ENCODE measurements around the gene MGLL.

Gene MGLL

DNA sequence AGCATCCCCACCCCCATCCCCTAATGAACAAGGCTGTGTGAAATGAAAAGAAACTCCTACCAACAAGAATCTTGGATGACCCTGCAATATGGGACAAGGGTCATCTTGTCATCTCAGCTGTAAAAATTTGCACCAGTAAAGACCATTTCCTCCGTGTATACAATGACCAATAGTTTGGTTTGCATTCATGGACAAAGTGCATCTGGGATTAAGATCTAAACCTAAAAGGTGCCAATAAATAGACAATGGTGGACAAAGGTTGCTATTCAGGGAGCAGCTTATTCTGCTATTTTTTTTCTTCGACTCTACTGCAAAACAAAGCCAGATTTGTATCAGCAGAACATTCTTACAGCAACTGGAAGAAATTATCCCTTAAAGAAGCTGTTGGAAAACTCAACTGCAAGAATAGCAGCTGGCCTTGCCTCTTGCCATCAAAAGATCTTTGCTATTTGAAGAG lies 8.0 kb downstream of the MGLL start:
- DNase-seq (ENCODE audit: low read depth in 3 of 3): no peak

DNA sequence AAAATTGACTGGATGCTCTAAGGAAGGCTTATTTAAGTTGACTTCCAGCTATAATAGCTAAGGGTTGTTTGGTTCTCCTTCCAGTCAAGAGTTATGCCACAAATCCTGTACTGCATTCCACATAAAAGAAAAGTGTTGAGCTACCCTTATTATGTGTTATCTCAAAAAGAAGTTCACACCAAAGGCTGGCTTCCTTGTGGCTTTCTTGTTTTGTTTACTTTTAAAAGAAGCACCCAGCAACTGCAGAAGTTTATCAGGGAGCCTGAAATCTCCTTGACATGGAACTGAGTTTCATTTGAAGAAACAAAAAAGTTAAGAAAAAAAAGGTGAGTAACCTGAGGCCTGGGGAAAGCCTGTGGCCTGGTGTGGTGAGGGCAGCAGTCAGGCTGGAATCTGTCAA lies 10.2 kb downstream of the MGLL start:
- DNase-seq (ENCODE audit: low read depth in 3 of 3): no peak

DNA sequence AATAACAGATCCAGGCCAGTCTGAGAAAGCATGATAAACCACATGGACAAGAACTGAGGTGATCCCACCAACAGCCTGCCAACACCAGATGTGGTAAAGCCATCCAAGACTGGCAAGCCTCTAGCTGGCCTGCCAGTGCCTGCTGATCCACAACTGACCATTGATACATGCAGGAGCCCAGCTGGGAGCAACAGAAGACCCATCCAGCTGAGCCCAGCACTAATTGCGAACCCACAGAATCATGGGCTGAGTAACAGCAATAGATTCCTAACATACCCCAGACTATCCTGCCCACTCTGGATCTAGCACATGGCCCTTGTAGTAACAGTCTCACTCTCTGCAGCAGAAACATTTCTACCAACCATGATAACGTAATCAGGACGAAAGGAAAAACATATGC lies 10.6 kb downstream of the MGLL start:
- DNase-seq (ENCODE audit: low read depth in 3 of 3): no peak

DNA sequence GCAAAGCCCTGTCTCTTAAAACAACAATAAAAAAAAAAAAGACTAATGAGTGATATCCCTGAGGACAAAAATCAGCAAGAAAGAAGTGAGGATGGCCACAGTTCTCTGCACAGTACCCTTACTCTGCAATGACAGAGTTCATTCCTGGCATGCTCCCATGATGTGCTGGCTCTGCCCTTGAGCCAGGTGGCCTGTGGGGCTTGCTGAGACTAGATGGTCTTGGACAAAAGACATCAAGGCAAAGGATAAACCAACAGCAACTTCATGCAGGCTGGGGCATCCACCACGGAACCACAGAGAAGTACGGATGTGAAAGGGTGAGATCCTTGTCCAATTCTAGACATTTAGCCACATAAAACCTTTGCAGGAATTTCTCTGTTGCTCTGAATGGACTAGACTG lies 12.7 kb downstream of the MGLL start:
- no peak for DNase-seq (ENCODE audit: low read depth in 3 of 3)

DNA sequence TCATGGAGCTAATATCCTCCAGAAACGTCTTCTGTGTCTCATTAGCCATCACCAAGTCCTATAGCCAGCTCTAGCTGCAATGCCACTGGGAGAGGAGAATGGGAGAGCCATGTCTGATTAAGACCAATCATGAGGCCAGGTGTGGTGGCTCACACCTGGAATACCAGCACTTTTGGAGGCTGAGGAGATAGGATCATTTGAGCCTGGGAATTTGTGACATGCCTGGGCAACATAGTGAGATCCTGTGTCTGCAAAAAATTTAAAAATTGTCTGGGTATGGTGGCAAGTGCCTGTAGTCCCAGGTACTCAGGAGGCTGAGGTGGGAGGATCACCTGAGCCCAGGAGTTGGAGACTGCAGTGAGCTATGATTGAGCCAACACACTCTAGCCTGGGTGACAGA lies 13.1 kb downstream of the MGLL start:
- DNase-seq (ENCODE audit: low read depth in 3 of 3): no peak

DNA sequence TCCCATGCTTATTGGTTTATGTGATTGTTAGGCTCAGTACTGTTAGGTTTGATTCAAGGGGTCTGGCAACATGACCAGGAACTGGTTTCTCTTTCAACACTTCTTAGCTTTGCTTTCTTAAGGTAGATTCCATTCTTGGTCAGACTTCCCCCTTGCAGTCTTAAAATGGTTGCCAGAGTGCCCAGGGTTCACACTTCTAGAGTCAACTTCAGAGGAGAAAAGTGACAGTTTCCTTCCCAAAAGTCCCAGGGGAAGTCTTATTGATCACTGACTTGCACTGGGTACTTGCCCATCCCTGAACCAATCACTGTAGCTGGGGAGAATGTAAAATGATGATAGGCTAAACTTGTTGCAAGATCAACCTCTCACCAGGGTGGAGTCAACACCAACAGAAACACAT lies 14.1 kb downstream of the MGLL start:
- DNase-seq (ENCODE audit: low read depth in 3 of 3): no peak

DNA sequence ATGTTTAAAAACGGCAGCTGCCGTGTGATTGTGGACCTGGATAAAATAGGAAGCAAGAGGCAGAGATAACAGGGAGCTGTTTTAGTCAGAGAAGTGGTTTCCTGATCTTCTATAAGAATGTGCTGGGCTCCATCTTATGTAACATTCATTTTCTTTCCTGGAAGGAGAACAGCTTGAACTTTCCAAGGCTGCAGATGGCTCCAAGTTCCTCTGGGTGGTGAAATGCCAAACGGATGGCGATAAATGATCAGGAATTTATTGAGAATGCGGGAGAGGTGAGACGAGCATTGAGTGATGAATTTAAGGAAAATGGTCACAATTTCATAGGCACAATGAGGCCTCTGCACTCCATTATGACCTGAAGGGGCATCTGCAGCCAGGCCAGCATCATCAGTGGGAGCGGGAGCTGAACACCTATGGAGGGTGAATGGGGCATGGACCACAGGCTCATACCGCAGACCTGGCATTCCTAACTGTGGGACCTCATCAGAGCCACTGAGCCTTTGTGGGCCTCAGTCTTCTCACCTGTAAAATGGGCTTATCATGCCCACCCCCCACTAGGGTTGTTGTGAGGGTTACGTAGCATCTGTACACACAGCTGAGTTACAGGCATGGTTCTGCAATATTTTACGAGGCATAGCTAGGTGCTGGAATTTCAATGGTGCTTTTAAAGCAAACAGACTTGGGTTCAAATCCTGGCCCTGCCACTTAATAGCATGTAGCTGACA lies 17.1 kb downstream of the MGLL start:
- no peak for DNase-seq (ENCODE audit: low read depth in 3 of 3)

DNA sequence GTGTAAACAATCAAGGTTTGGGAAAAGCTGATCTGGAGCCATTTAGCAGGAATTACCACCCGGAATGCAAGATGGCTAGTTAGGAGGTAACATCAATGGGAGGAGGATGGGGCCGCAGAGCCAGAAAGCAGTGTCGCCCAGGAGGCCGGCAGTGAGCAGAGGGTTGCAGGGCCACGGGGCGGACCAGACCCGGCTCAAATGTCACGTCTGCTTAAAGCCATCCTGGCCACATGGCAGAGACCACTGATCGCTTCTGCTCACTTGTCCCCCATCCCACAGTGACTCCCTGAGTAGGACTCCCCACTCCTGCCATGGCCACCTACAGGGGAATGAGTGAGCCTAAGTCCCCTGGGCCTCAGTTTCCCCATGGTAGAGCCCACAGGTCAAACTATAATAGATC lies 18.2 kb downstream of the MGLL start:
- DNase-seq (ENCODE audit: low read depth in 3 of 3): no peak

DNA sequence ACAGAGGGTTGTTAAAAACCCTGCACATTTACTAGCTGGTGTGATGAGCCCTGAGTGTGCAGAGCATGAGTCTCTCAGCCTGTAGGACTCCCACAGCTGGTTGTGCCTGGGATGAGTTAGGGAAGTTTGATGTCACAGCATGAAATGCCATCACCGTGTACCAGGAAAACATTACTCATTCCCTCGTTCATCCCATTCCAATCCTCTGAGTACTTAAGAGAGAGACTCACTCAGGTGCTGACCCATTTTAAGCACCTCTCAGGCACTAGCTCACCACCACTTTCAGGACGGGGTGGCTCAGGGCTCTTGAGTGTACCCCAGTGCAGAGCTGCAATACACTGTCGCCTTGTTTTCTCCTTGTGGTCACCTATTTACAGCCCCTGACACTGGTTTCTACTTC lies 18.7 kb downstream of the MGLL start:
- no peak for DNase-seq (ENCODE audit: low read depth in 3 of 3)

DNA sequence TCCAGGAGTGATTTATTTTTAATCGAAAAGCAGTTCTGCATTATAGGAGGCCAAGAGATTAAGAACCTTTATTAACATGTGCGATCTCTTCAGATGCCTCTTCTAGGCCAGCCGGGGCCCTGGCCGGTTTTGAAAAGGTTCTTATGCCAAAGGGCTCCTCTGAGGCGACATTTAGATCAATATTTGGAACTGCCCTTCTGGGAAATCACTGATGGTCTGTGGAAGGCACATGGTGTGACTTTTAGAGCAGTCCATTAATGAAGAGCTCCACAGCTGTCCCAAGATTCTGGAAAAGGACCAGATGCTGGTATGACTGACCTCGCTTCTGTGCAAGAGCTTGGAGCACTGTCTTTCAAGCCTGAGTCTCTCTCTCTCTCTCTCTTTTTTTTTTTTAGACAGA lies 19.7 kb downstream of the MGLL start:
- DNase-seq (ENCODE audit: low read depth in 3 of 3): no peak

DNA sequence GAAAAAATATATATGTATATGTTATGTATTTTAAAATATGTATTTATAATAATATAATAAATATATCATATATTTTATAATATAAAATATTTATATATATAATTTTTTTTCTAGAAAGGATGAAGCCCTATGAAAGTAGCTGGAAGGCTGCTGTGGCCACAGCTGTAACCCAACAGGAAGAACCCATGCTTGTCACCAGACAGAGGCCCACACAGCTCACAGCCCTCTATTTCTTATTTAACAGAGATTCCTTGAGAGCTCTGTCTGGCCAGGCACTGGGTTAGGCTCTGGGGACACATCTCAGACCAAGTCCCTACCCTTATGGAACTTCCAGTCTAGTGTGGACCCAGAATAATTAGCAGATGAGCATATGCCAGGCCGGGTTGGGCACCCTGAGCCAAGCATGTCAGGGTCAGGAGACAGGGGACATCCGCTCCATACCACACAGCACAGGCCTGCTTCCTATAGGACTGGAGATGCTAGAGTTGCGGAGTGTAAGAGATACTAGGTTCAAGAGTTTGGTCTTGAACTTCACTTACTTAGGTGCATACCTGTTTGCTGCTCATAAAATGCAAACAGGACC lies 20.5 kb downstream of the MGLL start:
- DNase-seq (ENCODE audit: low read depth in 3 of 3): no peak

DNA sequence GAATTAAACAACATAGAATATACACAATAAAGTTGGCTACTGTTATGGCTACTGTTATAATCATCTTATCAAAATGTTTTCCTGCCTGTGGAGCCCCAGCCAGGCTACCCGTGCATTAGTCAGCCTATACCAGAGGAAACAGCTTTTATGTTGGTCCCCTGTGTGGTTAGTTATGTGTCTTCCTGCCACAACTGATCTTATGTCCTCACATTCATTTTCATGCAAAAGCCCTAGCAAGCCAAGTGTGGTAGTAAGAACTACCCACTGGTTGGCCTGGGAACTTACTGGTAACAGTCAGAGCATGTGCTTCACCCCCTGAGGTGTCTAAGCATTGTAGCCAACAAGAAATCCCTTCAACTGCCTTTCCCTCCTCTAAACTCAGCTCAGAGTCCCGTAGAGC lies 21.8 kb downstream of the MGLL start:
- no peak for DNase-seq (ENCODE audit: low read depth in 3 of 3)

DNA sequence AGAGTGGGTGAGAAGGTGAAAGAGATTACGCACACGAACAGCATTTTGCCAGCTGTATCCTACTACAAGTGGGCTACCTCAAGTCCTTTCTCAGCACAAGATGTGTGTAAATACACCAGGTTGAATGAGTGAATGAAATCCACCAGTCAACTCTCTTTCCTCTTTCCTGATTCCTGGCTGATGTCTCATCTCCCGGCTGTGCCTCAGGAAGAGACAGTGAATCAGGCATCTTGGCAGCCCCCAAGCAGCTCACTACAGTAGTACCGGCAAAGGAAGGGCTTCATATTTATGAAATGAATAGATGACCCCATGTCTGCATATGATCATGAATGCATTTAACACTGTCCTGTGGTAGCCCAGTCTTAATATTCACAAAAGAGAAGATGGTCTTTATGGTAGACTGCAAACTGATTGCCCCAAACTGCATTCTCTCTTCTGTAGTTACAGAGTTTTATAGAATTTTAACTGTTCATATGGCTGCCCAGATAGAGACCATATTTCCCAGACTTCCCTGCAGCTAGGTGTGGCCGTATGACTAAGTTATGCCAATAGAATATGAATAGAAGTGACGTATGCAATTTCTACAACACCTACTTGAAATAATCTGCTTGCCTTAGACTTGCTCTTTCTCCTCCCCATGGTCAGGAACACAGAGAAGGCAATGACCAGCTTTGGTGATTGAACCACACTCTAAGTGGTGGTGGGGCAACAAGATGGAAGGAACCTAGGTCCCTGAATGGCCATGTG lies 22.7 kb downstream of the MGLL start:
- DNase-seq (ENCODE audit: low read depth in 3 of 3): no peak

DNA sequence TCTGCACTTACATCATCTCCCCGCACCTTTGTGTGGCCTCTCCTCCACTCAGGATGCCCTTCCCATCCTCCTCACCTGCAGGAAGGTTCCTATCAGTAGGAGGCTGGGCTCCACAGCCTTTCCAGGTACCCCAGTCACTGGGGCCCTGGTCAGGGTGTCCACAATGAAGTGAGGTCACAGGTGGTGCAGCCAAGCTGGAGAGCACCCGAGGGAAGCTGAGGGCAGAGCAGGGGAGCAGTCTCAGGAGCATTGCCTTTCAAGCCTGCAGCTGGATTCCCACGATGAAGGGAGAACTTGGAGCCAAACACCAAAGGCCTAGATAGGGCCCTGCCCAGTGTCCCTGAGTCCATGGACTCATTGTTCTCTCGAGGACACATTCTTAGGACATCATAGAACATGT lies 23.6 kb downstream of the MGLL start:
- no peak for DNase-seq (ENCODE audit: low read depth in 3 of 3)

DNA sequence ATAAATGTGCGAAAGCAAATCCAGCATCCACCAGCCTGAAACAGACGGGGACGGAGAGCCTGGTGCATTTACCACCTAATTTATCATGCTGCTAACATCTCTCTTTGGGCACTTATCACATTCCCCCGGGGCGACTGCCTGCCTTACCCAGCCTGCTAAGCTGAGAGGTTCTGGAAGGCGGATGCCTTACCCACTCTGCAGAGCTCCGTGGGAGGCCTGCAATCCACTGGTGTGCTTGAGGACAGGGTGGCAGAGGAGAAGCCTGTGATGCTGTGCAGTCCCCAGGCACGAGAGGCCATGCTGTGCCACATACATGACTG lies 25.5 kb downstream of the MGLL start:
- DNase-seq (ENCODE audit: low read depth in 3 of 3): no peak

DNA sequence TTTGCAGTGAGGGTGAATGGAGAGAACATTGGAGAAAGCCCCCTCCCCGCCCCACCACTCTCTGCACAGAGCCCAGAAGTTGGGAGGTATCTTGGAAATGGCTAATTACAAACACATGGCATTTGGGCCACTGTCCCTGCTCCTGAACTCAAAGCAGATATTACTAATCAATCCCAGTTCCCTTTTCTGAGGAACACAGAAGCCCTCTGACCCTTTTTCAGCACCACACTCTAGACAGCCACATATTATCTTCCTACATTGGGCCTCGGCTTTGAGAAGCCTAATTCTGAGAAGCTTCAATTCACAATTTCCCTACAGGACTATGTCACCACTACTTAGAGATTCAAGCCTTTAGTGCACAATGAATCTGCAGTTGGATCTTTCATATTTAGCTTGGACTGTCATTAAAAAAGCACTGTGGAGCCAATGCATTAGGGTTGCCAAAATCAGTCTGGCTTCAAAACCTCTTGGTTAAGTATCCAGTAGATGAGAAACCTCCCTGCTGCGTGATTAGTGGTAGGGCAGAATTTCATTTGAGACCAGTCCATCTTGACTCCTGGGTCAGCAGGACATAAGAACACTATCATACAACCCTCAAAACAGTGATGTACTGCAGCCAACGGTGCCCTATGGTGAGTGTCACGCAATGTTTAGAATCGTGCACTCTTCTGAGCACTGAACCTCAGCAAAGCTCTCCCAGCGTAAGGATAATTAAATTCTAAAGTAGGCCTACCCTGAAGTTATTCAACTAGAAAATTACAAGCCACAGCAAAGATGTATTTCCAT lies 26.1 kb downstream of the MGLL start:
- no peak for DNase-seq (ENCODE audit: low read depth in 3 of 3)

DNA sequence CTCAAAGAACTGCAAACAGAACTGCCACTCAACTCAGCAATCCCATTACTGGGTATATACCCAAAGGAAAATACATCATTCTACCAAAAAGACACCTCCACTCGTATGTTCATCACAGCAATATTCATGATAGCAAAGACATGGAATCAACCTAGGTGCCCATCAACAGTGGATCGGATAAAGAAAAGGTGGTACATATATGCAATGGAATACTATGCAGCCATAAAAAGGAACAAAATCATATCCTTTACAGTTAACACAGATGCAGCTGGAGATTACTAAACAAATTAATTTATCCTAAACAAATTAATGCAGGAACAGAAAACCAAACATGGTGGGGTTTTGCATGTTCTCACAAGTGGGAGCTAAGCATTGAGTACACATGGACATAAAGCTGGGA lies 27.3 kb downstream of the MGLL start:
- no peak for DNase-seq (ENCODE audit: low read depth in 3 of 3)

DNA sequence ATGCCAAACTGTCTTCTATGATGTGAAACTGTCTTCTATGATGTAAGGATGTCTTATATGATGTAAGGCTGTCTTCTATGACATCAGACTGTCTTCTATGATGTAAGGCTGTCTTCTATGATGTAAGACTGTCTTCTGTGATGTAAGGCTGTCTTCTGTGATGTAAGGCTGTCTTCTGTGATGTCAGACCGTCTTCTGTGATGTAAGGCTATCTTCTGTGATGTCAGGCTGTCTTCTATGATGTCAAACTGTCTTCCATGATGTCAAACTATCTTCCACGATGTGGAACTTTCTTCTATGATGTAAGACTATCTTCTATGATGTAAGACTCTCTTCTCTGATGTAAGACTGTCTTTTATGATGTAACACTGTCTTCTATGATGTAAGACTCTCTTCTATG lies 27.9 kb downstream of the MGLL start:
- no peak for DNase-seq (ENCODE audit: low read depth in 3 of 3)

DNA sequence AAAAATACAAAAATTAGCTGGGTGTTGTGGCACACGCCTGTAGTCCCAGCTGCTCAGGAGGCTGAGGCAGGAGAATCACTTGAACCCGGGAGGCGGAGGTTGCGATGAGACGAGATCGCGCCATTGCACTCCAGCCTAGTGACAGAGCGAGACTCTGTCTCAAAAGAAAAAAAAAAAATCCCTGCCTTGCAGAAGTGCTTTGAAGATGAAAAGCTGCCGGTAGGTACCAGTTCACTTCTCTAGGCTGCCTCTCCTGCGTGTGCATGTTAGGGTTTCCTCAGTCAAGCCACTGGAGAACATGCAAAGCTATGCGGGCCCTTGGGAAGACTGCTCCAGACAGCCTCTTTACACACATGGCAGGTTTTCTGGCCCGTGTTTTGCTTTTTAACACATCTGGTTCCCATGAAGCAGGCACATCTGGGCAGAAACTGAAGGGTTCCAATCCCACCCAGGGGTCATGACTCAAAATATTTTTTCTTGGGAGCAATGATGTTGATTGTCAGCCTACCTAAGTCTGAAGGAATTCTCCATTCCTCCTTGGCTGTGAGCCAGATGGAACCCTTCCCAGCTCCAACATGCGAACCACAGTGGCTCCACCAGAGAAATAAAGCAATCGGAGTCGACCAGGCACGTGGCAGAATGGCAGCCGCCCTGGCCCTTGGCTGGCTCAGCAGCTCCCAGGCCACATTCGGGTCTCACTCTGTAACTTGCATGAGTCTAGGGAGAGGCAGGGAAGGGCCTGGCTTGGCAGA lies 29.6 kb downstream of the MGLL start:
- no peak for DNase-seq (ENCODE audit: low read depth in 3 of 3)

DNA sequence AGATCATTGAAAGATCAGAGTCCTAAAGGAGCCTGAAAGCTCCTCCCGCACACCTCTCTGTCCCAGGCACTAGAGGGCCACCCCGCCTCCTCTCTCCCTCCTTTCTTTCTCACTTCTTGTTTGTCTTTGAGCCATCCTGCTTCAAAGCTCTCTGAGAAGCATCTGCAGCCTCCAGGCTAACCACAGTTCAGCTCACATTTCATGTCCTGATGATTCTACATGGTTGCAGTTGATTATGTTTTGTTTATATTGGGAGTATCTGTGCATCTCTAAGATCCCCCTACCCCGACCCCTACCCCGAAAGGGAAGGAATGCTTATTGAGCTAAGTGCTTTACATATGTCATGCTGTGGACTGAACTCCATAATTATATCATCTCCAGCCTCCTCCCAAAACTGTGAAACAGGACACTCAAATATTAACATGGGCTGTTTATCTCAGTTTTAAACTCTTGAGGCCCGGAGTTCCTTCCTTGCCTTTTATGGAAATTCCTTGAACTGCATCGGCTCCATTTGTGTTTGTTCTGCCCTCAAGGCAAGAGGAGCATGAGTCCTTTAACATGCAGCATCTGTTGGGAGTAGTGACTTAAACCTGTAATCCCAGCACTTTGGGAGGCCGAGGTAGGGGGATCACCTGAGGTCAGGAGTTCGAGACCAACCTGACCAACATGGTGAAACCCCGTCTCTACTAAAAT lies 30.9 kb downstream of the MGLL start:
- DNase-seq (ENCODE audit: low read depth in 3 of 3): no peak

DNA sequence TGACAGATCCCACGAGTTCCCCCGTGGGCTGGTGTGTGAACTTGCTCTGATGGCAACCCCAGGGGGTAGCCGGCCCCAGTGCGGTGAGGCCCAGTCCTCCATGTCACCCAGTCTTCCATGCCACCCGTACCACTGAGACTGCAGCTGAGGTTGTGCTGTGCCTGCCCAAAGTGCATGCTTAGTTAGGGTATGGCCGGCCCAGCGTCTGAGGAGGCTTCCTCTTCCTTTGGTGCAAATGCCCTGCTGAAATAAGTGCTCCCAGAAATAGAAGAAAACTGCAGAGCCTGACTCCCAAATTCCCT lies 31.5 kb downstream of the MGLL start:
- no peak for DNase-seq (ENCODE audit: low read depth in 3 of 3)

Data from stimulated activated CD4-positive, alpha-beta T cell treated with anti-CD3 and anti-CD28 coated beads, TNF-alpha, amount 100 ng/mL, for 48 hours (primary cell).